Amygdala (tissue), 56 donors: ENCODE data around the gene LGALS12.
"Not testable (repeated sequence)": the region's sequence is repeated elsewhere in the genome, so short reads cannot be mapped to it uniquely, and the experiment has no call there.

Experiments
- DNase-seq, 56 donors: peaks; one replicate each; lab custom pipeline; 2025; lab: John Stamatoyannopoulos, UW

LGALS12 gene

GRCh38 chr11:63531074-63531792, 25.3 kb downstream of the LGALS12 start:
- peak in 3 of 56 donors; percentile 7 to 80 (median 53) for DNase-seq

GRCh38 chr11:63532117-63532516, 26.2 kb downstream of the LGALS12 start:
- no peak for DNase-seq

- peak in 4 of 56 donors; percentile 17 to 30 (median 18) for DNase-seq
Measured at GRCh38 chr11:63532799-63533475, 27.1 kb downstream of the LGALS12 start.

GRCh38 chr11:63534076-63534475, 28.2 kb downstream of the LGALS12 start:
- DNase-seq, result no peak

GRCh38 chr11:63534895-63535461, 29.1 kb downstream of the LGALS12 start:
- no peak for DNase-seq

GRCh38 chr11:63535734-63536133, 29.9 kb downstream of the LGALS12 start:
- no peak for DNase-seq

- peak in 41 of 56 donors; percentile 17 to 84 (median 59) for DNase-seq
Measured at GRCh38 chr11:63536669-63537292, 30.9 kb downstream of the LGALS12 start, which contains the start of gene PLAAT4. PLAAT4 (plus strand) TSS chr11:63536808; CDS start chr11:63536869, 61 bp downstream.

GRCh38 chr11:63537293-63538101, 31.6 kb downstream of the LGALS12 start:
- peak in 51 of 56 donors; percentile 17 to 86 (median 62) for DNase-seq

- DNase-seq, result not testable (repeated sequence)
Measured at GRCh38 chr11:63542506-63542905, 36.6 kb downstream of the LGALS12 start.

GRCh38 chr11:63543711-63544110, 37.8 kb downstream of the LGALS12 start:
- no peak for DNase-seq

GRCh38 chr11:63547061-63547460, 41.2 kb downstream of the LGALS12 start:
- DNase-seq, result no peak

- no peak for DNase-seq
Measured at GRCh38 chr11:63548178-63548577, 42.3 kb downstream of the LGALS12 start.

- peak in 13 of 56 donors; percentile 21 to 50 (median 31) for DNase-seq
Measured at GRCh38 chr11:63549411-63549810, 43.5 kb downstream of the LGALS12 start.

- not testable (repeated sequence) for DNase-seq
Measured at GRCh38 chr11:63550156-63550700, 44.3 kb downstream of the LGALS12 start.

- DNase-seq, result no peak
Measured at GRCh38 chr11:63551091-63551888, 45.4 kb downstream of the LGALS12 start.

- no peak for DNase-seq
Measured at GRCh38 chr11:63551889-63552266, 46.0 kb downstream of the LGALS12 start.

GRCh38 chr11:63552921-63553320, 47.0 kb downstream of the LGALS12 start:
- no peak for DNase-seq

GRCh38 chr11:63553759-63554158, 47.9 kb downstream of the LGALS12 start:
- no peak for DNase-seq

GRCh38 chr11:63554877-63555223, 49.0 kb downstream of the LGALS12 start:
- no peak for DNase-seq
